Measurements from ENCODE around the gene OR4Q3.
"Not testable (repeated sequence)": the region's sequence is repeated elsewhere in the genome, so short reads cannot be mapped to it uniquely, and the experiment has no call there.

Gene OR4Q3

DNA sequence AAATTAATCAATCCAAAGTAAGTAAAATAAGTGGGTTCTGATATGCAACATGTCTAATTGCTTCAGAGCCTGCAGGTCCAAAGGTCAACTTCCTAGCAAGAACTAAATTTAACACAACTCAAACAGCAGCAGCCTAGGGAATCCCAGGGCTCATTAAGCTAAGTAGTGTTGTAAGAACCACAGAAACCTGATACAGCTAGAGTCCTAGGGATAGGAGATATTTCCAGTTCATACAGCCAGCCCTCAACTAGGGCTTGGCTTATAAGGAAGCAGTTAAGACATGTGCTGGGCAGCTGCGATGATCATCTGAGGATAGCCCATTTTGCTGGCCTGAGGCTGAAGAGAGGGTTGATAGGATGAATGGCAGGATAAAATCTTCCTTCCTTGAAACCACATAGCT, at the start of gene OR4Q3:
Gene OR4Q3 (plus strand): TSS at position 316 of the 400 bp plus-strand sequence.
- DNase-seq: no peak

DNA sequence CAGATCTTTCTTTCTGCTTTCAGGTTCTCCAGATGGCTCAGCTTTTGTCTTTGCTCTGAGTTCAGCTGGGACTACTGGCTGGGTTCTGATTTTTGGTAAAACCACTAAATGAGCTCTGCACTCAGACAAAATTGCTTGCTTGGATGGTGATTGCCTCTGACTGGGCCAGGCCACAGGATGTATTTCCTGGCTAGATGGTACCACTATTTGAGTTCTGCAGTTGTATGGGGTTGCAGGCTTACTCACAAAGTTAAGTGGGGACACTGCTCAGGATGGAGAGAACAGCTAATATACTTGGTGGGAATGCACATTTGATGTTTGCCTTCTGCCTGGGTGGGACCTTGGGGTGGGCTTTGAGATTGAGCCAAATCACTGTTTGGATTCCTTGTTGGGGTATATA, 14.0 kb upstream of the OR4Q3 start:
- no peak for DNase-seq

DNA sequence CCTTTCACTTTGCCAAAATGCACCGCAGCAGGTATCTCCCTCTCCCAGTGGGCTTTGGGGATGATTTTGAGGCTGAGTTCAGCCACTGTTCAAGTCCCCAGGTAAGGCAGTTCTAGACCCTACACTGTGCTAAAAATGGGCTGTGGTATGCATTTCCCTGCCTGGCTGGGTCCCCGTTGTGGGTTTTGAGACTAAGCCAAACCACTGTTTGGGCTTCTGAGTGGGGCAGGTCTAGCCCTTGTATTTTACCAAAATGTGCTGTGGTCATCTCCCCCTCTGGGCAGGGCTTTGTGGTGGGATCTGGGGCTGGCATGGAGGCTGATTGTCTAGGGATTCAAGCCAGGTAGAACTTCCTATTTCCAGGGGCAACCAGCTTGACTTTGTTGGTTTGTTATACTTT, 13.6 kb upstream of the OR4Q3 start:
- DNase-seq: no peak

DNA sequence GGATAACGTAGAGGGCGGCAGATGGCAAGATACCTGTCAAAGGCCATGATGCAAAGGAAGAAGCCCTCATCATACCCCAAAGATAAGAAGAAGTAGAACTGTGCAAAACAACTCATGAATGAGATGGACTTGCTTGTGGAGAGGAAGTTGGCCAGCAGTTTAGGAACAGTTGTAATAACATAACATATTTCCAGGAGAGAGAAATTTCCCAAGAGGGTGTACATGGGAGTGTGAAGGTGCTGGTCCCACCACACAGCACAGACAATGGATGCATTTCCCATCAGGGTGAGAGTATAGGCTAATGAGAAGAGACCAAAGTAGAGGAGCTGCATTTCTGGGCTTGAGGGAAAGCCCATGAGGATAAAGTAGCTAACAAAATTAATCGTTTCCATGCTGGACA, 9.5 kb upstream of the OR4Q3 start:
- not testable (repeated sequence) for DNase-seq

GRCh38 chr14:19752316-19752715, 8.9 kb downstream of the OR4Q3 start:
- DNase-seq: not testable (repeated sequence)

DNA sequence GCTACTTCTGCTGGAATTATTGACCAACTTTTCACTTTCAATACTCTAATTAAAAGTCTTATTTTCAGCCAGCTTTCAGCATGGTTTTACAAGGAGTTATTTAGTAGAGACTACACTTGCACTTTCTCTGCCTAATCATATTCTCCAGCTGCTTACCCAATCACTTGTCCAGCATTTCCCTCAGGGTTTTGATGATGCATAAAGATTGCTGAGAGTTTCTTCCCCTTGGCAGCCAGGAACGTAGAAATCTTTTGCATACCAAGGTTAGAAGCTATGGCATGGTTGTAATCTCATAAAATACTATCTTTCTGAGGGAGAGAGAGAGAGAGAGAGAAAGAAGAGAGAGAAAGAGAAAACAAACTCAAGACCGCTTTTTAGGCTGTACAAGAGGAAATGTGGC, 10.8 kb downstream of the OR4Q3 start:
- DNase-seq: no peak

GRCh38 chr14:19771491-19771890, 28.1 kb downstream of the OR4Q3 start:
- not testable (repeated sequence) for DNase-seq

- no peak for DNase-seq
Measured at GRCh38 chr14:19771895-19772430, 28.6 kb downstream of the OR4Q3 start.

DNA sequence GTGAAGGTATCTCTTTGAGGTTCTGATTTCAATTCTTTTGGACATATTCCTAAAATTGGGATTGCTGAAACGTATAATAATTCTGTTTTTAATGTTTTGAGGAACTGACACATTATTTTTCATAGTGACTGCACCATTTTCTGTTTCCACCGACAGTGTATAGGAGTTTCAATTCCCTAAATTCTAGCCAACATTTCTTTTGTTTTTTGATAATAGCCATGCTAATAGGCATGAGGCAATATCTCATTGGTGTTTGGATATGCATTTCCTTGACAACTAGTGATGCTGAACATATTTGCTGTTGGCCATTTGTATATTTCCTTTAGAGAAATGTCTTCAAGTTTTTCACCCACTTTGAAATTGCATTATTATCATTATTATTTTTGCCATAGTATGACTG, 29.1 kb downstream of the OR4Q3 start:
- not testable (repeated sequence) for DNase-seq

DNA sequence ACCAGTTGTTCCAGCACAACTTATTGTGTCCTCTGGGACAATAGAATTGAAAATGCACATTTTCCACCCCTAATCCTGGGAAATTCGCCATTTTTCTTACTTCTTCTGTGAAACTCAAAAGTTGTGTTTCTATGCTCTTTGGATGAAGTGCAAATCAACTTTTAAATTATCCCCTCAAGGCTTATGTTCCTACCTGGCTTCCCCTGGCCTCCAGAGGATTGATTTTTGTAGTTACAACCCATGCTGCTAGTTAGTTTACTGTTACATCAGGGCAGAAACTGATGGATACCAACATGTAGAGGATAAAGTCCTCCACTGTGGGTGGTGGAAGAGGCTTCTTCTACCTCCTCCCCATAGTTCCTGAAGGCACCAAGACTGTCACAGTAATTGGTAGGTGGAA, 29.8 kb downstream of the OR4Q3 start, which contains the start of gene OR4M1:
Gene OR4M1 (plus strand): TSS at position 301 of the 400 bp plus-strand sequence. CDS start 6,819 bp downstream, outside the sequence.
- DNase-seq: not testable (repeated sequence)

- DNase-seq: no peak
Measured at GRCh38 chr14:19775587-19775986, 32.2 kb downstream of the OR4Q3 start.

GRCh38 chr14:19785848-19786247, 42.5 kb downstream of the OR4Q3 start:
- not testable (repeated sequence) for DNase-seq

GRCh38 chr14:19787318-19787717, 43.9 kb downstream of the OR4Q3 start:
- DNase-seq: not testable (repeated sequence)

DNA sequence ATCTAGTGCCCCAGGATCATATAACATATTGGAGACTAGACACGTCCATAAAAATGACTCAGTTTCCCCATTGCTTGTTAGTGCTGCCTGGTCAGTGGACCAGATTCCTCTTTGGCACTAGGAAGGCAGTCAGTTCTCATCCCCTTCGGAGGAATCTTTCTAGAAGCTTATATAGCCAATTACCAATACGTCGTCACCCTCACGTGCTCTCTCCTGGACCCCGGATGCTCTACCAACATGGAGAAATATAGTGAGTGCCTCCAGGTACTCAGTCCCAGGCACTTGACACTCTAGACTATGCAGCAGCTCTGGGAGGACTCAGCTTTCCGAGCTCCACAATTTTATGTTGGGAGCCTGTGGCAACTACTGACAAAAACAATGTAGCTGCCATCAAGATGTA, 44.8 kb downstream of the OR4Q3 start:
- DNase-seq: not testable (repeated sequence)

DNA sequence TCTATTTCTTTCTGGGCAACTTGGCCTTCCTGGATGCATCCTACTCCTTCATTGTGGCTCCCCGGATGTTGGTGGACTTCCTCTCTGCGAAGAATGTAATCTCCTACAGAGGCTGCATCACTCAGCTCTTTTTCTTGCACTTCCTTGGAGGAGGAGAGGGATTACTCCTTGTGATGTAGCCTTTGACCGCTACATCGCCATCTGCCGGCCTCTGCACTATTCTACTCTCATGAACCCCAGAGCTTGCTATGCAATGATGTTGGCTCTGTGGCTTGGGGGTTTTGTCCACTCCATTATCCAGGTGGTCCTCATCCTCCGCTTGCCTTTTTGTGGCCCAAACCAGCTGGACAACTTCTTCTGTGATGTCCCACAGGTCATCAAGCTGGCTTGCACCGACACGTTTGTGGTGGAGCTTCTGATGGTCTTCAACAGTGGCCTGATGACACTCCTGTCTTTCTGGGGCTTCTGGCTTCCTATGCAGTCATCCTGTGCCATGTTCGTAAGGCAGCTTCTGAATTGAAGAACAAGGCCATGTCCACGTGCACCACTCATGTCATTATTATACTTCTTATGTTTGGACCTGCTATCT, 53.2 kb downstream of the OR4Q3 start:
- not testable (repeated sequence) for DNase-seq
